ENCODE results near the gene REPIN1. TPM values are rescaled to one million over a fixed set of nuclear protein-coding genes. Genes with fewer than 3 reads are reported as not detected.

The REPIN1 gene
- total RNA-seq (2014; rRNA removed; shearing (Covaris generic); ENCODE audit: low replicate concordance) = 86.1 and 89.8 TPM in 2 replicates

- peak; percentile 83 for DNase-seq (ENCODE audit: low read depth)
- in situ Hi-C loops (cut with HindIII; ENCODE audit: low pct_unique_long_range_greater_than_20kb, low sequenced_read_pairs) = no loop called here
These were observed at the start of gene REPIN1 for GRCh38 chr7:150368096-150368883. TSS of gene REPIN1 (plus strand) at chr7:150368822. CDS start at chr7:150369712, 890 bp downstream.

- in situ Hi-C loops (cut with HindIII; ENCODE audit: low pct_unique_long_range_greater_than_20kb, low sequenced_read_pairs) = no loop called here
These were observed 46.9 kb upstream of the REPIN1 start for GRCh38 chr7:150321788-150322113.

GRCh38 chr7:150322114-150322832, 46.3 kb upstream of the REPIN1 start:
- in situ Hi-C loops (cut with HindIII; ENCODE audit: low pct_unique_long_range_greater_than_20kb, low sequenced_read_pairs) = no loop called here

More at GRCh38 chr7:150321788-150322113, 46.9 kb upstream of the REPIN1 start:
- DNase-seq (ENCODE audit: low read depth) = no peak

GRCh38 chr7:150322833-150323681, 45.6 kb upstream of the REPIN1 start, which contains the start of the genes ACTR3C and LRRC61:
TSS of gene ACTR3C (minus strand) at chr7:150323545. CDS start at chr7:150295296, 28,249 bp downstream.
TSS of gene LRRC61 (plus strand) at chr7:150323355. CDS start at chr7:150336862, 13,507 bp downstream.
- DNase-seq (ENCODE audit: low read depth) = peak; percentile 70
- in situ Hi-C loops (cut with HindIII; ENCODE audit: low pct_unique_long_range_greater_than_20kb, low sequenced_read_pairs) = no loop called here

More at GRCh38 chr7:150322114-150322832, 46.3 kb upstream of the REPIN1 start:
- DNase-seq (ENCODE audit: low read depth) = peak; percentile 55

- in situ Hi-C loops (cut with HindIII; ENCODE audit: low pct_unique_long_range_greater_than_20kb, low sequenced_read_pairs) = no loop called here
- DNase-seq (ENCODE audit: low read depth) = no peak
These were observed 44.8 kb upstream of the REPIN1 start for GRCh38 chr7:150323682-150324372.

- no peak for DNase-seq (ENCODE audit: low read depth)
- in situ Hi-C loops (cut with HindIII; ENCODE audit: low pct_unique_long_range_greater_than_20kb, low sequenced_read_pairs) = no loop called here
These were observed 44.2 kb upstream of the REPIN1 start for GRCh38 chr7:150324373-150324961.

- in situ Hi-C loops (cut with HindIII; ENCODE audit: low pct_unique_long_range_greater_than_20kb, low sequenced_read_pairs) = no loop called here
- DNase-seq (ENCODE audit: low read depth) = no peak
These were observed 43.5 kb upstream of the REPIN1 start for GRCh38 chr7:150325110-150325611.

GRCh38 chr7:150325901-150326300, 42.7 kb upstream of the REPIN1 start:
- in situ Hi-C loops (cut with HindIII; ENCODE audit: low pct_unique_long_range_greater_than_20kb, low sequenced_read_pairs) = no loop called here
- no peak for DNase-seq (ENCODE audit: low read depth)

GRCh38 chr7:150326657-150327268, 41.9 kb upstream of the REPIN1 start:
- peak; percentile 74 for DNase-seq (ENCODE audit: low read depth)
- in situ Hi-C loops (cut with HindIII; ENCODE audit: low pct_unique_long_range_greater_than_20kb, low sequenced_read_pairs) = no loop called here

- in situ Hi-C loops (cut with HindIII; ENCODE audit: low pct_unique_long_range_greater_than_20kb, low sequenced_read_pairs) = no loop called here
These were observed 41.3 kb upstream of the REPIN1 start for GRCh38 chr7:150327308-150327707.

GRCh38 chr7:150329331-150330120, 39.1 kb upstream of the REPIN1 start:
- DNase-seq (ENCODE audit: low read depth) = no peak
- in situ Hi-C loops (cut with HindIII; ENCODE audit: low pct_unique_long_range_greater_than_20kb, low sequenced_read_pairs) = no loop called here

More at GRCh38 chr7:150327308-150327707, 41.3 kb upstream of the REPIN1 start:
- DNase-seq (ENCODE audit: low read depth) = no peak

- no peak for DNase-seq (ENCODE audit: low read depth)
- in situ Hi-C loops (cut with HindIII; ENCODE audit: low pct_unique_long_range_greater_than_20kb, low sequenced_read_pairs) = no loop called here
These were observed 38.3 kb upstream of the REPIN1 start for GRCh38 chr7:150330211-150330885.

GRCh38 chr7:150332852-150333635, 35.6 kb upstream of the REPIN1 start:
- in situ Hi-C loops (cut with HindIII; ENCODE audit: low pct_unique_long_range_greater_than_20kb, low sequenced_read_pairs) = no loop called here
- DNase-seq (ENCODE audit: low read depth) = no peak

- in situ Hi-C loops (cut with HindIII; ENCODE audit: low pct_unique_long_range_greater_than_20kb, low sequenced_read_pairs) = no loop called here
- DNase-seq (ENCODE audit: low read depth) = no peak
These were observed 35.0 kb upstream of the REPIN1 start for GRCh38 chr7:150333659-150334058.

- in situ Hi-C loops (cut with HindIII; ENCODE audit: low pct_unique_long_range_greater_than_20kb, low sequenced_read_pairs) = no loop called here
- no peak for DNase-seq (ENCODE audit: low read depth)
These were observed 34.5 kb upstream of the REPIN1 start for GRCh38 chr7:150334108-150334507.

Measured in Caki2 (cell line).